ENCODE results near the gene PDE2A. TPM values are rescaled to one million over a fixed set of nuclear protein-coding genes. Genes with fewer than 3 reads are reported as not detected.

PDE2A gene
- total RNA-seq, 1 experiment from 2014 or later: 0.58 TPM

DNA sequence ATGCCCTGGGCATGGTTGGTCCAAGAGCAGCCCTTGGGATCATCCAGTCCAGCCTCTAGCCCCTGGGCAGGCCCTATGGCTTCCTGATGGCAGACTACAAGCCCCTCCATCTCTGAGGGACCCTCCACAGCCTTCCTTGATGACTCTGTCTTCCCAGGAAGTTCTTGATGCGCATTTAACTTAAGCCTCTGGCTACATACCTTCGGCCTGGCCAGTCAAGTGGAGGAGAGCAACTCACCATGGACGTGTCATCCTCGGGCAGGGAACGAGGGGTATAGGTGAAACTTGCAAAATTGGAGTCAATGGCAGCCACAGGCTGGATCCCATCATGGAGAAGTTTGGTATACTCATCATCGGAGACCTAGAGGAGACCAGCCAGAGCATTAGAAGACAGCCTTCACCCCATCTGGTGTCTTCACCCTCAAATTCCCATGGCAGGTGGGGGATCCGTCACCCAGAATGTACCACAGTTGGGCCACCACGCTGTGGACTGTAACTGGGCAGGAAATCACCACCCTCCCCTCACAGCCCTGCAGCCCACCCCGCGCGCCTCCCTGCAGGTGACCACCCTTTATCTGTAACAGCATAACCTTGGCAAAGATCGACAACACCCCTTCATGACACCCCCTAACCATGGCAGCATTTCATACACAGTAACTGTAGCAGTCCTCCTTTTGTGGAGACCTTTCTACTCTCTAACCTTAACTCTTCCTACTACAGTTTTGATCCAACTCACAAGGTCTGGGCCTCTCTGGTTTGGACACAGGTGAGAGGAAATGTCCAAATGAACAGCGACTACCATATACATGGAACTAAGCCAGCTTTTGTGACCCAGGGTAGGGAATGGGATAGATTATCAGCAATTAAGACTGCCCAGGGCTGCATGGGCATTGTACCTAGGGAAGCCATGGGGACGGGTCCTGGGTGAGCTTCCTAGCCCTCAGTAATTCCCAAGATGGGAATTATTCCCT, 91.7 kb downstream of the PDE2A start:
- TF ChIP-seq, protein P1, sequence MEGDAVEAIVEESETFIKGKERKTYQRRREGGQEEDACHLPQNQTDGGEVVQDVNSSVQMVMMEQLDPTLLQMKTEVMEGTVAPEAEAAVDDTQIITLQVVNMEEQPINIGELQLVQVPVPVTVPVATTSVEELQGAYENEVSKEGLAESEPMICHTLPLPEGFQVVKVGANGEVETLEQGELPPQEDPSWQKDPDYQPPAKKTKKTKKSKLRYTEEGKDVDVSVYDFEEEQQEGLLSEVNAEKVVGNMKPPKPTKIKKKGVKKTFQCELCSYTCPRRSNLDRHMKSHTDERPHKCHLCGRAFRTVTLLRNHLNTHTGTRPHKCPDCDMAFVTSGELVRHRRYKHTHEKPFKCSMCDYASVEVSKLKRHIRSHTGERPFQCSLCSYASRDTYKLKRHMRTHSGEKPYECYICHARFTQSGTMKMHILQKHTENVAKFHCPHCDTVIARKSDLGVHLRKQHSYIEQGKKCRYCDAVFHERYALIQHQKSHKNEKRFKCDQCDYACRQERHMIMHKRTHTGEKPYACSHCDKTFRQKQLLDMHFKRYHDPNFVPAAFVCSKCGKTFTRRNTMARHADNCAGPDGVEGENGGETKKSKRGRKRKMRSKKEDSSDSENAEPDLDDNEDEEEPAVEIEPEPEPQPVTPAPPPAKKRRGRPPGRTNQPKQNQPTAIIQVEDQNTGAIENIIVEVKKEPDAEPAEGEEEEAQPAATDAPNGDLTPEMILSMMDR (conservative IDR thresholded peaks at IDR 0.05; ENCODE audit: low read depth, low read length): no peak
- no peak for TF ChIP-seq EZH2 (IDR thresholded peaks at IDR 0.05; ENCODE audit: borderline replicate concordance, low read depth, low read length, poor library complexity, severe bottlenecking)
- no TSS peak for BruUV-seq (replicated peaks)
- Histone ChIP-seq H3K36me3 (ENCODE audit: insufficient read depth, low read length, poor library complexity, severe bottlenecking) (no peaks in the 10 kb centered on the region), H3K9me3 (ENCODE audit: low read depth, low read length, poor library complexity, severe bottlenecking) (no peaks in the 10 kb centered on the region), H3K4me1 (ENCODE audit: insufficient read depth, low read length, poor library complexity, severe bottlenecking) (no peaks in the 10 kb centered on the region), H3K4me3 (ENCODE audit: low read depth, low read length, poor library complexity, severe bottlenecking) (no peak overlapping the region), H3K27me3 (replicated peaks; ENCODE audit: insufficient read depth, low read depth, low read length, poor library complexity) (peaks cover 17% of the 10 kb centered on the region), H3K27ac (ENCODE audit: low read depth, low read length, poor library complexity, severe bottlenecking) (no peak overlapping the region)
- intact Hi-C loops (cut with micrococcal nuclease; ENCODE audit: unreplicated experiment): loop anchor here (10.0 kb wide), 1 partner anchor 592 kb away; no protein-coding TSS in a partner anchor
- POLR2A ChIA-PET (ENCODE audit: low non-redundant PET): no interaction called here
- CTCF ChIA-PET: interaction anchor here (0.7 kb wide), 1 partner anchor 63 kb away, joined by 4 read pairs; no protein-coding TSS in a partner anchor
- no peak for DNase-seq (ENCODE audit: low spot score)

- CTCF ChIA-PET: no interaction called here
- POLR2A ChIA-PET (ENCODE audit: low non-redundant PET): no interaction called here
- BruUV-seq (replicated peaks): no TSS peak
Measured at GRCh38 chr11:72581067-72581466, 93.2 kb downstream of the PDE2A start.

DNA sequence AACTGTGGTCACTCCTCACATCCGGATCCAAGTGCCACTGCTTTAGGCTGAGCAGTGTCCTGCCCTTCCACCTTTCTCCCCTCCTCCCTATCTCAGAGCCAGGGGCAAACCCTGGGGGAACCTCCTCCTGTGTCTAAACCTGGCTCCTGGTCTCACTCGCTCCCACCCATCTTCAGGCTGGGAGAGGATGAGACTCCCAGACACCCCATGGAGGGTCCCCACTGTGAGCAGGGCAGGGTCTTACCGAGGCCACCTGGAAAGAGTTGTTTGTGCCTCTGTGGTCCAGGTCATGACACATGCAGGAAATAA, 93.6 kb downstream of the PDE2A start:
- Histone ChIP-seq H3K27me3 (replicated peaks; ENCODE audit: insufficient read depth, low read depth, low read length, poor library complexity) (peaks cover 17% of the 10 kb centered on the region), H3K4me3 (ENCODE audit: low read depth, low read length, poor library complexity, severe bottlenecking) (no peak overlapping the region), H3K4me1 (ENCODE audit: insufficient read depth, low read length, poor library complexity, severe bottlenecking) (no peaks in the 10 kb centered on the region), H3K27ac (ENCODE audit: low read depth, low read length, poor library complexity, severe bottlenecking) (no peak overlapping the region), H3K36me3 (ENCODE audit: insufficient read depth, low read length, poor library complexity, severe bottlenecking) (no peaks in the 10 kb centered on the region), H3K9me3 (ENCODE audit: low read depth, low read length, poor library complexity, severe bottlenecking) (no peaks in the 10 kb centered on the region)
- intact Hi-C loops (cut with micrococcal nuclease; ENCODE audit: unreplicated experiment): loop anchor here (10.0 kb wide), 1 partner anchor 594 kb away; no protein-coding TSS in a partner anchor
- ChIA-PET POLR2A (ENCODE audit: low non-redundant PET) (no interaction called here), CTCF (no interaction called here)
- no TSS peak for BruUV-seq (replicated peaks)
- DNase-seq (ENCODE audit: low spot score): no peak
- no peak for TF ChIP-seq EZH2 (IDR thresholded peaks at IDR 0.05; ENCODE audit: borderline replicate concordance, low read depth, low read length, poor library complexity, severe bottlenecking)
- TF ChIP-seq, protein P1 (conservative IDR thresholded peaks at IDR 0.05; ENCODE audit: low read depth, low read length): no peak

More at GRCh38 chr11:72581067-72581466, 93.2 kb downstream of the PDE2A start:
- TF ChIP-seq EZH2 (IDR thresholded peaks at IDR 0.05; ENCODE audit: borderline replicate concordance, low read depth, low read length, poor library complexity, severe bottlenecking): no peak
- TF ChIP-seq, protein P1 (conservative IDR thresholded peaks at IDR 0.05; ENCODE audit: low read depth, low read length): no peak
- H3K4me1 ChIP-seq (ENCODE audit: insufficient read depth, low read length, poor library complexity, severe bottlenecking): no peaks in the 10 kb centered on the region
- no peaks in the 10 kb centered on the region for H3K9me3 ChIP-seq (ENCODE audit: low read depth, low read length, poor library complexity, severe bottlenecking)
- H3K4me3 ChIP-seq (ENCODE audit: low read depth, low read length, poor library complexity, severe bottlenecking): no peak overlapping the region
- intact Hi-C loops (cut with micrococcal nuclease; ENCODE audit: unreplicated experiment): loop anchor here (10.0 kb wide), 1 partner anchor 594 kb away; no protein-coding TSS in a partner anchor
- DNase-seq (ENCODE audit: low spot score): no peak
- H3K27me3 ChIP-seq (replicated peaks; ENCODE audit: insufficient read depth, low read depth, low read length, poor library complexity): peaks cover 17% of the 10 kb centered on the region
- H3K27ac ChIP-seq (ENCODE audit: low read depth, low read length, poor library complexity, severe bottlenecking): no peak overlapping the region
- no peaks in the 10 kb centered on the region for H3K36me3 ChIP-seq (ENCODE audit: insufficient read depth, low read length, poor library complexity, severe bottlenecking)
